SU-DHL-6 (cell line): ENCODE results near the gene BIRC5.

Experiments
- CTCF ChIP-seq: fragments of 200-600 bp; sonication (generic); IDR thresholded peaks from one replicate; pipeline ENCODE4 v1.5.1; 2017; ENCODE audit warnings: antibody characterized with exemption, mild to moderate bottlenecking, low read length, moderate library complexity; ENCODE audit not compliant: insufficient read depth, poor library complexity, severe bottlenecking
- EZH2phosphoT487 ChIP-seq: fragments of 200-600 bp; sonication (generic), shearing (Covaris generic); conservative IDR thresholded peaks from 2 replicates; pipeline ENCODE4 v1.6.1; 2018; ENCODE audit warnings: mild to moderate bottlenecking, antibody characterized with exemption, low read length, moderate library complexity, mixed read lengths

DNA sequence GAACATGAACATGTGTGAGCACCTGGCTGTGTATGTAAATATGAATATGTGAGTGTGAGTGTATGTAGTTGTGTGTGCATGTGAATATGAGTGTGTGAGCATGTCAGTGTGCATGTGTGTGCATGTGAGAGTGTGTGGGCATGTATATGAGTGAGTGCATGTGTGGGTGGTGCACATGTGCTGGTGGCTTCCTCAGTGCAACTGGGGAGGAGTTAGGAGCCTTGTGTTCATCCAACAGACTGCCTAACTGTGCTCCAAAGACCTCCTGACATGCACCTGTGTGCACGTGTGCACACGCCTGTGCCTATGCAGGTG, 18.8 kb downstream of the BIRC5 start:
- TF ChIP-seq CTCF (no peak), EZH2phosphoT487 (no peak)
